Mucosa of stomach (tissue), 1 donor: ENCODE results near the gene HTR7.
"Not testable (repeated sequence)": the region's sequence is repeated elsewhere in the genome, so short reads cannot be mapped to it uniquely, and the experiment has no call there.

Experiments used
- H3K27me3 ChIP-seq: one replicate; pipeline ENCODE4 v1.7.0; 2013; ENCODE audit warnings: mild to moderate bottlenecking, low read length; ENCODE audit not compliant: control insufficient read depth, insufficient read depth
- H3K36me3 ChIP-seq: one replicate; pipeline ENCODE4 v1.7.0; 2013; ENCODE audit warnings: low read length; ENCODE audit not compliant: control insufficient read depth, insufficient read depth
- H3K4me1 ChIP-seq: one replicate; pipeline ENCODE4 v1.7.0; 2013; ENCODE audit warnings: mild to moderate bottlenecking, low read length; ENCODE audit not compliant: control insufficient read depth, insufficient read depth
- H3K4me3 ChIP-seq: one replicate; pipeline ENCODE4 v1.7.0; 2013; ENCODE audit warnings: low read length
- H3K9ac ChIP-seq: one replicate; pipeline ENCODE4 v1.7.0; 2013; ENCODE audit warnings: mild to moderate bottlenecking, low read length, moderate library complexity
- H3K9me3 ChIP-seq: one replicate; pipeline ENCODE4 v1.7.0; 2013; ENCODE audit warnings: mild to moderate bottlenecking, low read length, moderate library complexity; ENCODE audit not compliant: control insufficient read depth
- donor health status: Pancreatic carcinoma.

Gene HTR7

DNA sequence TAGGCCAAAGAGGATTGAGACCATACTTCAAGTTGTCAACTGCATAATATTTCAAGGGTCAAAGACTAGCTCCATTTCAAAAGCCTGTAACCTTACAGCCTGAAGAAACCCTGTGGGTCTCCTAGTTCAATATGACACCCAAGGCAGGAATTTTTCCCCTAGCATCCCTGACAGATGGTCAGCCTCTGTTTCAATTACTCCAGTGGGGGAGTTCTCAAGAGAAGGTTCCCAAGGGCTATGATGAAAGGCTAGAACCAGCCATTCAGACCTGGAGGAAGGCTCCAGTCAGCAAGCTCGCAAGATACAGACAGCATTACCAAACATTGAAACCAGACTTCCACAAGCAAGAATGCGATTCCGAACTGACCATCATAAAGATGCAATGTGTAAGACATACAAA is 1.6 kb downstream of the HTR7 start:
- Histone ChIP-seq H3K36me3 (no peaks in the 10 kb centered on the region), H3K4me3 (no peak overlapping the region), H3K4me1 (peaks cover 13% of the 10 kb centered on the region), H3K27me3 (peaks cover 52% of the 10 kb centered on the region), H3K9ac (no peak overlapping the region), H3K9me3 (no peaks in the 10 kb centered on the region)

DNA sequence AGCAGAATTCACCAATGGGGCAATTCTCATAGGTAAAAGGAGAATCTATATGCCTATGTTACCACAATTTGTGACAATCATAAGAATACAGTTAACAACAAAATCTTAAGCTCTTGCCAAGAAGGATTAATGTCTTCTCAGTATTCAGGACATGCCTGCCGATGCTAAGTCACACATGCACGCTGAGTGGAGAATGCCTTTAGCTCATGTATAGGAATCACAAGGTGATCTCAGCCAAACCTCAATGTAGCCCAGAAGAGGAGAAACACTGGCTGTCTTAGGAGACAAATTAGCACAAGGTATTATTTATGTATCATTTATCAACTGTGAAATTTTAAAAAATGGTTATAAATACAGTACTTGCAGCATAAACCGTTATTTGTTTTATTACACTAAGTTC is 2.7 kb downstream of the HTR7 start:
- peaks cover 13% of the 10 kb centered on the region for H3K4me1 ChIP-seq
- peaks cover 52% of the 10 kb centered on the region for H3K27me3 ChIP-seq

DNA sequence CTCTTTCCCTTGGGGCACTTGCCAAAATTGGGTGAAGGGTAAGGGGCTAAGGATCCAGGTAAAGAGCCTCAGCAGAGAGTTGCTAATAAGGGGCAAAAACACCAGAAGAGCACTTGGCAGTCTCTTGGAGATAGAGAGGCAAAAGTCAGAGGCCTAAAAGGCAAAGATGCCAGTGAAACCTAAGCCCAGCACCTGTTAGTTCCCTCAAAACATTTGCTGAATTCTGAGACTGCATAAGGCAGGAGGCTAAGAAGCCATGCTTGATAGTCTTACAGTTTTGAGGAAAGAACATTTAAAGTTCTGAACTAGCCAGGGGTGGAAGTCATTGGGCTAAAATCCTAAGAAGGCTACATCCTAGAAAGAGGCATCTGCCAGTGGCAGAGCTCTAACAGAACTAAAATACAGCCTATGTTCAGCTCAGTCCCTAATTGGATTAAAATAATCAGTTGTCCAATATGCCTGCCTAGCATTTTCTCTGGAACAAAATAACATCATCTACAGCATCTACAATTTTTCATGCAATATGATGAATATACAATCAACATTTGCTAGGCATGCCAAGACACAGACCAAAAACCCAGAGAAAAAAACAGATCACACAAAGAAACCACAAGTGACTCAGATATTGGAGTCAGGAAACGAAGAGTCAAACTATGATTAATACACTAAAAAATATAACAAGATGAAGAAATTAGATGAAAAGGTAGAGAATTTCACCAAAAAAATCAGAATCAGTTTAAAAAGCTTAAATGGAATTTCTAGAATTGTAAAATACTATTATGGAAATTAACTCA is 7.7 kb downstream of the HTR7 start:
- no peaks in the 10 kb centered on the region for H3K36me3 ChIP-seq
- H3K4me1 ChIP-seq: no peaks in the 10 kb centered on the region
- no peaks in the 10 kb centered on the region for H3K9me3 ChIP-seq
- peaks cover 13% of the 10 kb centered on the region for H3K27me3 ChIP-seq
- H3K4me3 ChIP-seq: no peak overlapping the region
- no peak overlapping the region for H3K9ac ChIP-seq

More for the DNA sequence above, 2.7 kb downstream of the HTR7 start:
- Histone ChIP-seq H3K9me3 (no peaks in the 10 kb centered on the region), H3K9ac (no peak overlapping the region), H3K36me3 (no peaks in the 10 kb centered on the region), H3K4me3 (no peak overlapping the region)

DNA sequence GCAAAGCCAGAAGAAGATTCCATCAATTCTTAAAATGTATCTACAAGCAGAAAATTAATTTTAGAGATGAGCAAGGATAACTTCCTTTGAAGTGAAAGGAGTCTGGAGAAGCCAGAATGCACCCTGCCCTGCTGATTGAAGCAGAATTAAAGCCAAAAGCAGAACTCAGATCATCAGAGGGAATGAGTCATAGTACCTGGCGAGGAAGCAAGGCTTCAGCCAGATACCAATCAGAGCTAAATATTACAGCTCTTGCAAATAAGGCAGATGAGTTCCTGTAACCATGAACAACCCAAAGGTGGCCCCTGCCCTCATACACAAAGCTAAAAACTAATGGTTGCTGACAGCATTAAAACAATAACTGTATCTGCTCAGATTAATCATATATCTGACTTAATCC is 10.4 kb downstream of the HTR7 start:
- no peak overlapping the region for H3K4me3 ChIP-seq
- H3K27me3 ChIP-seq: peaks cover 5% of the 10 kb centered on the region
- H3K36me3 ChIP-seq: no peaks in the 10 kb centered on the region
- no peaks in the 10 kb centered on the region for H3K9me3 ChIP-seq
- no peaks in the 10 kb centered on the region for H3K4me1 ChIP-seq
- H3K9ac ChIP-seq: no peak overlapping the region

DNA sequence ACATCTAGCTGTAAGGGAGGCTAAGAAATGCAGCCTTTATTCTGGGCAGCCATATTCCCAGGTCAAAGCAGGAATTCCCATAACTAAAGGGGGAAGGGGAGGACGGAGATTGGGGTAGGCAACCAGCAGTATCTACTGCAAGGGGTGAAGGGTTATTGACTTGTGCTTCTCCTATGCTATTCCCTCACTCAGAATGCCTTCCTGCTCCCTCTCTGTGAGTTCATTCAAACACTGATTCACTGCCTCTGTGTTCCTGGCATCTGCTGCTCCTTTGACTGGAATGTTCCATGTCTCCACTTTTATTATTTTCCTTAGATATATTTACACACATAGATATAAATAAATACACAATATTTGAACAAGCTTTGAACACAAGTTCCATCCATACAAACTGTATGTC is 11.1 kb downstream of the HTR7 start:
- Histone ChIP-seq H3K27me3 (peaks cover 5% of the 10 kb centered on the region), H3K9me3 (no peaks in the 10 kb centered on the region), H3K4me1 (no peaks in the 10 kb centered on the region), H3K4me3 (no peak overlapping the region), H3K36me3 (no peaks in the 10 kb centered on the region), H3K9ac (no peak overlapping the region)

DNA sequence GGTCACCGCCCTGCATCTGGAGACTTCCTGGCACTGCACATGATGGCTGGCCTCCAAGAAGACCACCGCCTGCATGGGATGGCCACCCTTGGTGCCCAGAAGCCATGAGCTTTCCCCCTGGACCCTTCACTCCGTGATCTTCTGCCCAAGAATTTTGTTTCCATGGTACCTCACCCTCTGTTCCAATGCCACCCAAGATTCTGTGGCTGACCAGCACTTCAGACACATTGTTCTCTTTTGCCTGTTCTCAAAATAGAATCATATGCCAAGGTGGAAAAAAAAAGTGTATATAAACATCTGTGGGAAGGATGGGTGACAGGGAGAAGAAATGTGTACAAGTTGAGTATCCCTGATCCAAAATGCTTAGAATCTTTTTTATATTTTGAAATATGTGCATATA is 12.1 kb downstream of the HTR7 start:
- no peaks in the 10 kb centered on the region for H3K4me1 ChIP-seq
- no peak overlapping the region for H3K4me3 ChIP-seq

DNA sequence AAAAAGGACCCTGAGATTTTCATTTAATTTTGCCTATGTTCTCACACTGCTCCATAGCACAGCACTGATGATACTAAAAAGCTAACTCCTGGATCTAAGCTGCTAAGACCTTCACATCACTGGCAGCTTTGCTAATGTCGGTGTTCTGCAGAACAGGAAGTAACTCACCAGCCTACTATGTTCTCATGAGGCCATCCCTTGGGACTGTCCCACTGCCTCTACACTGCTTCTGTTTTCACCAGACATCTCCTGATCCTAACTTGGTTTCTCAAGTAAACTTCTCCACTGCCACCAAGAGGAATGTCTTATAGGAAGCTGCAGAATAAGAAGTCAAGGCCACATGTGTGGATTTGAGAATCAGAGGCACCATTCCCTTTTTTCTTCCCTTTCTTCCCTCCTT is 15.1 kb downstream of the HTR7 start:
- H3K9ac ChIP-seq: no peak overlapping the region
- H3K27me3 ChIP-seq: peaks cover 5% of the 10 kb centered on the region
- no peaks in the 10 kb centered on the region for H3K9me3 ChIP-seq
- no peaks in the 10 kb centered on the region for H3K36me3 ChIP-seq
- H3K4me3 ChIP-seq: no peak overlapping the region
- H3K4me1 ChIP-seq: no peaks in the 10 kb centered on the region

More for the DNA sequence above, 12.1 kb downstream of the HTR7 start:
- Histone ChIP-seq H3K36me3 (no peaks in the 10 kb centered on the region), H3K9me3 (no peaks in the 10 kb centered on the region), H3K9ac (no peak overlapping the region), H3K27me3 (peaks cover 5% of the 10 kb centered on the region)

DNA sequence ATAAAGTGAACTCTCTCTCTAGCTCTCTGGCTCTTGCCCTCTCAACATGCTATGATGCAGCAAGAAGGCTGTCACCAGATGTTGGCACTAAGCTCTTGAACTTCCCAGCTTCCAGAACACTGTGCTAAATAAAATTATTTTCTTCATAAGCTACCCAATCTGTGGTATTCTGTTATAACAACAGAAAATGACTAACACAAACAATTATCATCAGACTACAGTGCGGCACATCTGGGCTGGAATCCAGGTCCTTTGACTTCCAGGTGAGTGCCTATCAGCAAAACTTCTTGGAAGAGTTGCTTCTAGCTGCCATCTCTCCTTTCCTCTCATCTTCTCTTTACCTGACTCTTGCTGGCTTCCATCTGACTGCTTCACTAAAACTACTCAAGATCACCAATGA is 20.4 kb downstream of the HTR7 start:
- Histone ChIP-seq H3K4me3 (no peak overlapping the region), H3K9ac (no peak overlapping the region), H3K27me3 (no peaks in the 10 kb centered on the region), H3K9me3 (no peaks in the 10 kb centered on the region), H3K36me3 (no peaks in the 10 kb centered on the region), H3K4me1 (no peaks in the 10 kb centered on the region)

DNA sequence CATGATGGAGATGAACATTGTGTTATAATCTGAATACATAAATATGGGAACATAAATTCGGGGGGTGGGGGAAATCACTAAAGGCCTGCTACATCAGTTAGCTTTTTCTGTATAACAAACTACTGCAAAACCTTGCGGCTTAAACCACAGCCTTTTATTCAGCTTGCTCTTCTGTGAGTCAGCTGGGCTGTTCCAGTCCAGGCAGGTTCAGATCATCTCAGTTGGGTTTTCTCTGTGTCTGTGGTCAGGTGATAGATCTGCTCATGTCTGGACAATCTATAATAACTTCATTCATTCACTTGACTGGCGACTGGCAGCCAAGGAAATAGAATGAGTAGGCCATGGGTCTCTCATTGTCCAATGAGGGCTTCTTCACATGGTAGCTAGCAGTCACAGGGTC is 23.5 kb downstream of the HTR7 start:
- no peaks in the 10 kb centered on the region for H3K4me1 ChIP-seq
- H3K36me3 ChIP-seq: no peaks in the 10 kb centered on the region
- H3K27me3 ChIP-seq: no peaks in the 10 kb centered on the region
- H3K9ac ChIP-seq: no peak overlapping the region
- no peak overlapping the region for H3K4me3 ChIP-seq
- no peaks in the 10 kb centered on the region for H3K9me3 ChIP-seq

DNA sequence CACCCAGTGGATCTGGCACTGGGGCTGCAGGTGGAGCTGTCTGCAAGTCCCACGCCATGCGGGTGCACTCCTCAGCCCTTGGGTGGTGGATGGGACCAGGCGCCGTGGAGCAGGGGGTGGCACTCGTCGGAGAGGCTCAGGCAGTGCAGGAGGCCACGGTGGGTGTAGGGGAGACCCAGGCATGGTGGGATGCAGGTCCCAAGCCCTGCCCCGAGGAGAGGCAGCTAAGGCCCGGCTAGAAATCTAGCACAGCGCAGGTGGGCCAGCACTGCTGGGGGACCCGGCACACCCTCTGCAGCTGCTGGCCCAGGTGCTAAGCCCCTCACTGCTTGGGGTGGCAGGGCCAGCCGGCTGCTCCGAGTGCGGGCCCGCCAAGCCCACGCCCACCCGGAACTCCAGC is 25.7 kb downstream of the HTR7 start:
- H3K9ac ChIP-seq: no peak overlapping the region
- H3K9me3 ChIP-seq: no peaks in the 10 kb centered on the region
- H3K36me3 ChIP-seq: no peaks in the 10 kb centered on the region
- no peaks in the 10 kb centered on the region for H3K4me1 ChIP-seq
- no peaks in the 10 kb centered on the region for H3K27me3 ChIP-seq
- no peak overlapping the region for H3K4me3 ChIP-seq

DNA sequence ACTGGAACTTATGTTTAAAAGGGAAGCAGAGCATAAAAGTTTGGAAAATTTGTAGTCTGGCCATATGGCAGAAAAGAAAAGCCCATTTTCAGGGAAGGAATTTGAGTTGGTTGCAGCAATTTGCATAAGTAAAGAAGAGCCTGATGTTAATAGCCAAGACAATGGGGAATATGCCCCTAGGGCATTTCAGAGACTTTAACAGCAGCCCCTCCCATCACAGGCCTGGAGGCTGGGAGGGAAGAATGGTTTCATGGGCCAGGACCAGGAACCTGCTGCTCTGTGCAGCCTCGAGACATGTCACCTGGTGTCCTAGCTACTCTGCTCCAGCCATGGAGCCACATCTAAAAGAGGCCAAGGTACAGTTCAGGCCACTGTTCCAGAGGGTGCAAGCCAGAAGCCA is 35.3 kb downstream of the HTR7 start:
- no peak overlapping the region for H3K9ac ChIP-seq
- no peak overlapping the region for H3K4me3 ChIP-seq

DNA sequence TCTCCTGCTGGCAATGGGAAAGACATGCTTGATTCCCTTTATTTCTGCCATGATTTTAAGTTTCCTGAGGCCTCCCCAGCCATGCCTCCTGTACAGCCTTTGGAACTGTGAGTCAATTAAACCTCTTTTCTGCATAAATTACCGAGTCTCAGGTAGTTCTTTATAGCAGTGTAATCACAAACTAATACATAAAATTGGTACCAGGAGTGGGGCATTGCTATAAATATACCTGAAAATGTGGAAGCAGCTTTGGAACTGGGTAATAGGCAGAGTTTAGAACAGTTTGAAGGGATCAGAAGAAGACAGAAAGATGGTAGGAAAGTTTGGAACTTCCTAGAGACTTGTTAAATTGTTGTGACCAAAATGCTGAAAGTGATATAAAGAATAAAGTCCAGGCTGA is 36.0 kb downstream of the HTR7 start:
- H3K9ac ChIP-seq: not testable (repeated sequence)

More for the DNA sequence above, 35.3 kb downstream of the HTR7 start:
- H3K9me3 ChIP-seq: no peaks in the 10 kb centered on the region
- H3K27me3 ChIP-seq: no peaks in the 10 kb centered on the region
- H3K4me1 ChIP-seq: no peaks in the 10 kb centered on the region
- no peaks in the 10 kb centered on the region for H3K36me3 ChIP-seq

DNA sequence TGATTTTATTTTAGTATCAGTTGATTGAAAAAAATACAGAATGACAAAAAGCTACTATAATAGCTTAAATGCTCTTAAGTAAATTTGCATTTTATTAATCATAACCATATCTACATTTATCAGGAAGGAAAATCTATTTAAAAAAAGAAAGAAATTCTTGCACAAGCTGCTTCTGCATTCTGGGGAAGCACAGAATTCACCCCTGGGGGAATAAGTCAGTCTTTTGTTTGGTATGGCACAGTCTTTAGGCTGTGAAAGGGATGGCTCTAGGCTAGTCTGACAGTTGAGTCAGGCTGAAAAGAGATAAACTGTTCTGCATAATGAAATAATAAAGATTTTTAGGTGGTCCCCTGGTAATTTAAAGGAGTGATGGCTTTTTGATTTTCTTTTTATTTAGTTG is 37.9 kb downstream of the HTR7 start:
- Histone ChIP-seq H3K27me3 (no peaks in the 10 kb centered on the region), H3K9me3 (no peaks in the 10 kb centered on the region), H3K36me3 (no peaks in the 10 kb centered on the region), H3K4me1 (no peaks in the 10 kb centered on the region), H3K9ac (no peak overlapping the region), H3K4me3 (no peak overlapping the region)

More for the DNA sequence above, 36.0 kb downstream of the HTR7 start:
- H3K36me3 ChIP-seq, H3K4me3 ChIP-seq, H3K9me3 ChIP-seq, H3K4me1 ChIP-seq, H3K27me3 ChIP-seq: not testable (repeated sequence)
